Neural progenitor cell (in vitro differentiated cells): Measurements from ENCODE around the gene DEFB132.

Experiments used
- EZH2 ChIP-seq: fragments of 200-600 bp; sonication (generic); IDR thresholded peaks from 2 replicates; pipeline ENCODE4 v1.6.1; 2017; ENCODE audit warnings: antibody characterized with exemption, mild to moderate bottlenecking, moderate library complexity
- TF ChIP-seq, protein P1 (sequence below): fragments of 200-600 bp; sonication (generic); IDR thresholded peaks from 2 replicates; pipeline ENCODE4 v1.5.1; 2017; ENCODE audit warnings: antibody characterized with exemption, mild to moderate bottlenecking

DNA sequence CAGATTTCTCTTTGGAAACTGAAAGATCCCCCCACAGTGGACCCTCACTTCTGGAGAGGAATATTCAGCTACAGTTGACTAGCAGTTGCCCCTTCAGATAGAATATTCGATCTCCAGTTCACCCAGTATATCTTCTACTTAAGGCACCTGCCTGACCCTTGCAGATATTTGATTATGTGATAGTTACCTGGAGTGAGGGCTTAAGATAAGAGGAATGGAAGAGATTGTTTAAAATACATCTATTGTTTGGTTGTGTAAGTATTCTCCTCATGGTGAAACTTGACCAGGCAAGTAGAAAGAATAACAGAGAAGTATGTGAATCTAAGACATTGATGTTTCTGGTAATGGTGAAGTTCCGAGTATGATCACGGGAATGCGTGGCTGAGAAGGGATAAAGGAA, 38.3 kb downstream of the DEFB132 start:
- no peak for TF ChIP-seq EZH2
- TF ChIP-seq, protein P1, sequence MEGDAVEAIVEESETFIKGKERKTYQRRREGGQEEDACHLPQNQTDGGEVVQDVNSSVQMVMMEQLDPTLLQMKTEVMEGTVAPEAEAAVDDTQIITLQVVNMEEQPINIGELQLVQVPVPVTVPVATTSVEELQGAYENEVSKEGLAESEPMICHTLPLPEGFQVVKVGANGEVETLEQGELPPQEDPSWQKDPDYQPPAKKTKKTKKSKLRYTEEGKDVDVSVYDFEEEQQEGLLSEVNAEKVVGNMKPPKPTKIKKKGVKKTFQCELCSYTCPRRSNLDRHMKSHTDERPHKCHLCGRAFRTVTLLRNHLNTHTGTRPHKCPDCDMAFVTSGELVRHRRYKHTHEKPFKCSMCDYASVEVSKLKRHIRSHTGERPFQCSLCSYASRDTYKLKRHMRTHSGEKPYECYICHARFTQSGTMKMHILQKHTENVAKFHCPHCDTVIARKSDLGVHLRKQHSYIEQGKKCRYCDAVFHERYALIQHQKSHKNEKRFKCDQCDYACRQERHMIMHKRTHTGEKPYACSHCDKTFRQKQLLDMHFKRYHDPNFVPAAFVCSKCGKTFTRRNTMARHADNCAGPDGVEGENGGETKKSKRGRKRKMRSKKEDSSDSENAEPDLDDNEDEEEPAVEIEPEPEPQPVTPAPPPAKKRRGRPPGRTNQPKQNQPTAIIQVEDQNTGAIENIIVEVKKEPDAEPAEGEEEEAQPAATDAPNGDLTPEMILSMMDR: no peak
